Measurements from ENCODE around the gene STRN4.

DNA sequence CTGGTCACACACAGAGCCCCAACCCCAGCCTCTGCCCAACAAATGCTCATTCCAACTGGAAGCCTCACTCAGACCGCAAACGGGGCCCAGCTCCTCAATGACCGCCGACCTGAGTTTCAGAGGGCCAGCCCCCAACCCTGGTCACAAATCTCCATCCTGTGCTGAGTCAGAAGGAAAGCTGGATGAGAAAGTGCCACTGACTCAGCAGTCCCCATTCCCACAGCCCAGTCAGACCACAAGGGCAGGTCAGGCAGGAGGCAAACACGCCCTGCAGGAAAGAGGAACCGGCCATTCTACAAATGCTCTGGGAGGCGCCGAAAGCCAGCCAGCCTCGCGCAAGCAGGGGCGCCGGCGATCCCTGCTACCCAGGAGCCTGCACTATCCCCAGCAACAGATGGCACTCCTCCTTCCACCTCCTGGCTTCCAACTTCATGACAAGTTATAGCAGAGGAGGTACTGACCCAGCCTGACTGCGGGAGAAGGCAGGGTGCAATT is 15.2 kb downstream of the STRN4 start:
- TF ChIP-seq YY1 (IDR thresholded peaks at IDR 0.05; ENCODE audit: insufficient read depth, insufficient read length) = no peak
- no peak for TF ChIP-seq ZNF274 (IDR thresholded peaks at IDR 0.05; ENCODE audit: low read depth, low read length)
- TF ChIP-seq SUZ12 (IDR thresholded peaks at IDR 0.05; ENCODE audit: extremely low read depth, insufficient read depth, insufficient read length) = no peak
